HG02981 (cell line): ENCODE measurements around the gene OR8I2.
"Not testable (repeated sequence)": the region's sequence is repeated elsewhere in the genome, so short reads cannot be mapped to it uniquely, and the experiment has no call there.

ENCODE experiments used
- ATAC-seq: cut with Tn5 transposase; IDR thresholded peaks from one replicate; pipeline ENCODE4 v1.9.1; 2021; ENCODE audit warnings: mild to moderate bottlenecking, moderate library complexity; ENCODE audit not compliant: unreplicated experiment

The OR8I2 gene

DNA sequence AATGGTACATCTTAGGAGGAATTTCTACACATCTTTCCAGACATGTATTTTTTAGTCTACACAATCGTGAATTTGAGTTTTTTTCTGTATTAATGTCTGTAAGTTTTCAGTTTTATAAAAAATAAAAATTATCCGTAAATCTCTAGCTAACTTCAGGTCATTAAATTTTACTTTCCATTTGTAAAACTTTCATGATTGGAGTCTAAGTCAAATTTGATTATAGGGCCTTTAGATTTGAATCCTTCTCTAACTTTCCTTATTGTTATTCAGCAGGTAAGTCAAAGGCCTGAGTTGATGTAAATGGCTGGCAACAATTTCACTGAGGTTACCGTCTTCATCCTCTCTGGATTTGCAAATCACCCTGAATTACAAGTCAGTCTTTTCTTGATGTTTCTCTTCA is at the start of gene OR8I2:
OR8I2 (plus strand) TSS at position 301 of the 400 bp plus-strand sequence; CDS start at position 301, 0 bp downstream.
- no peak for ATAC-seq

DNA sequence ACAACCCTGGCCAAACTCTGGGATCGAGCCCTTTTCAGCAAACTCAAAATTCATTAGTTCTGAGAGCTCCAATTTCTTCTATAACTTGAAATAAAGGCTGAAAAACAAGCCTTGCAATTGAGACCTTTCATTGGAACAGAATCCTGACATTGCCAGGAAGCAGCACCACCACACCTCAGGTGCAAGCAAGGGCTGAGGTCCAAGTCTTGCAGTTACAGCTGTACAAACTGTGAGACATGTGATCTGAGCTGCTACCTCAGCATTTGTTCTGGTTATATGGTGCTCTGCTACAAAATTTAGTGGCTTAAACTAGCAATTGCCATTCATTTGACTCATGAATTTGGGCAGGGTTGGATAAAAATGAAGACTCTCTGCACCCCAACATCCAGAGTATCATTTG is 47.6 kb upstream of the OR8I2 start:
- ATAC-seq, result no peak

DNA sequence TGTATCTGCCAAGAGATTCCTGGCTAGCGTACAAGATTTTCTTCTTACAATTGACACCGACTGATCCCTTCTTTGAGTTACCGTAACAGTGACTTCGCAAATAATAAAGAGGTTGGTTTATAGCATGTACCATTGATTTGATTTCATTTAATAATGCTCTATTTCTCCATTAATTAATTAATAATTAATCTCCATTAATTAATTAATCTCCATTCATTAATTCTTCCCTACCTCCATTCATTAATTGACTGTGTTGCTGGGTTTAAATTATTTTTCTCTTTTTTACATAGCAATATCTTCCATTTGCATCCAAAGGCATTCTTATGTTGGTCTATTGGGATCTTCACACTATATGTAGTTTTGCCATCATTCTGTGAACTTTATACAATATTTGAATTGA is 44.6 kb upstream of the OR8I2 start:
- ATAC-seq, result no peak

DNA sequence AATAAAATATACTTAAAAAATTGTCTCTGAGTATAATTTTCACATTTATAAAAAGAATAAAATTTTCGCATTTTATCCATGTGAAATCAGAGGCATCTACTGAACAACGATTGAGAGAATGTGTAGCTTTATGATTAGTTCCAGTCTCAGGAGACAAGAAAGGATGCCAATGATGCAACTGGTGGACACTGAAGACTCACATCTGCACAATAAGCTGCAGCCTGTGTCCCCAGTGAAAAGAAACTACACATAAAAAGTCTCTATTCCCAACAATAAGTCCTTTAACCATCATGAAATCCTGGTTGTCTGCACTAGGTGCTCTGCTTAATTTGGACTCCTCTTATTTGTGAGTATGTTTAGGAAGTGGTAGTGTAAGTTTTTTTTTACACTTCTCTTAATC is 43.6 kb upstream of the OR8I2 start:
- ATAC-seq, result no peak

DNA sequence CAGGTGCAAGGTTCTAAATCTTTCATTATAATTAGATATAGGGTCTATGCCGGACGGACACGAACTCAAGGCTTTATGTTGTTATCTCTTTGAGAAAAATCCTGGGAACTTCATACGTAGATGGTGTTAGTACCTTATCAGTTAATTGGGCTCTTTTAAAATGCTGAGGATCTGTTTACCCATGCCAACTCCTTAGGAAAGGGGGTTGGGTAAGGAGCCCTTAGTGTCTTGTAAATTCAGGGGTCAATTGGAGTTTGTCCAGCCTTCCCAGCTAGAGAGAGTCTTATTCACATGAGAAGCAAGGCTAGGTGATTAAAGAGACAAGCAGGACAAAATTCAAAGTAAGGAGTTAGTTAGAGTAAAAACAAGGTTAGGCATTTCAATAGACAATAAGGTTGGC is 36.7 kb upstream of the OR8I2 start:
- ATAC-seq, result not testable (repeated sequence)

DNA sequence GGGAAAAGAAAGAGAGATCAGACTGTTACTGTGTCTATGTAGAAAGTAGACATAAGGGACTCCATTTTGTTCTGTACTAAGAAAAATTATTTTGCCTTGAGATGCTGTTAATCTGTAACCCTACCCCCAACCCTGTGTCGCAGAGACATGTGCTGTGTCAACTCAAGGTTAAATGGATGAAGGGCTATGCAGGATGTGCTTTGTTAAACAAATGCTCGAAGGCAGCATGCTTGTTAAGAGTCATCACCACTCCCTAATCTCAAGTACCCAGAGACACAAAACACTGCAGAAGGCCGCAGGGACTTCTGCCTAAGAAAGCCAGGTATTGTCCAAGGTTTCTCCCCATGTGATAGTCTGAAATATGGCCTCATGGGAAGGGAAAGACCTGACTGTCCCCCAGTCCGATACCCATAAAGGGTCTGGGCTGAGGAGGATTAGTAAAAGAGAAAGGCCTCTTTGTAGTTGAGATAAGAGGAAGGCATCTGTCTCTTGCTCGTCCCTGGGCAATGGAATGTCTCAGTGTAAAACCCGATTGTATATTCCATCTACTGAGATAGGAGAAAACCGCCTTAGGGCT is 35.4 kb upstream of the OR8I2 start:
- not testable (repeated sequence) for ATAC-seq

DNA sequence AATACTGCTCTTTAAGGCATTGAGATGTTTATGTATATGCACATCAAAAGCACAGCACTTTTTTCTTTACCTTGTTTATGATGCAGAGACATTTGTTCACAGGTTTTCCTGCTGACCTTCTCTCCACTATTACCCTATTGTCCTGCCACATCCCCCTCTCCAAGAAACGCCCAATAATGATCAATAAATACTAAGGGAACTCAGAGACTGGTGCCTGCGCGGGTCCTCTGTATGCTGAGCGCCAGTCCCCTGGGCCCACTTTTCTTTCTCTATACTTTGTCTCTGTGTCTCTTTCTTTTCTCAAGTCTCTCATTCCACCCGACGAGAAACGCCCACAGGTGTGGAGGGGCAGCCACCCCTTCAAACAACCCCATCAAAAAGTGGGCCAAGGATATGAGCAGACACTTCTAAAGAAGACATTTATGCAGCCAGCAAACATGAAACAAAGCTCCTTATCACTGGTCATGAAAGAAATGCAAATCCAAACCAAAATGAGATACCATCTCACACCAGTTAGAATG is 34.8 kb upstream of the OR8I2 start:
- not testable (repeated sequence) for ATAC-seq

DNA sequence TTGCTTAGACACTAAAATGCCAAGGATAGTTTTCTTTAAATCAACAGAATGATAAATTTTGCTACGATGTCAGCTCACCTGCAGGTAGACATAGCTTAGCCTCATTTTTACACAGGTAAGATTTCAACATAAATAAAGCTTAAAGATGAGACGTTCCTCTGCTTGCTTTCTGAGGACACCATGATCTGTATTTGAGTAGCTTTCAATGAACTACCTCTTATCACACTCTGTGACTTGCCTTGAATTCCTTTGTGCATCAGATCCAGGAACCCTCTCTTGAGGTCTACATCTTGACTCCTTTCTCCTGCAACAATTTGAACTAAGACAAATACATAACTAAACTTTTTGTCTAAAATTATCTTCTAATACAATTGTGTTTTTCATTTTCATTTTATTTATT is 26.1 kb upstream of the OR8I2 start:
- ATAC-seq, result no peak

DNA sequence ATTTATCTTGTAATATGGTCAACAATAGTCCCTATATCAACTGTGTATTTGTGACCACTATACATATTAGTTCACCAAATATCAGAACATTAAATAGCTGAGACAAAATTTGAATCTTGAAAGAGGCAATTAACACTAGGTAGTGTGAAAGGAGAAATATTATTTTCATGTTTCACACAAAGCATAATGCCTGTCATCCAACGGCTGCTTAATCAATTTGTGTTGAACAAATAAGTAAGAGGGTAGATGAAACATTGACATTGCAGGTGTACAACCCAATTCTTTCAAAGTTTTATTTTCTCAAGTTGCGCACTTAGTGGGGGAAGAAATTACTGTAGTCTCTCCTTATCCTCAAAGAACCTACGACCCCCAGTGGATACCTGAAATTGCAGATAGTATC is 3.4 kb upstream of the OR8I2 start:
- no peak for ATAC-seq

DNA sequence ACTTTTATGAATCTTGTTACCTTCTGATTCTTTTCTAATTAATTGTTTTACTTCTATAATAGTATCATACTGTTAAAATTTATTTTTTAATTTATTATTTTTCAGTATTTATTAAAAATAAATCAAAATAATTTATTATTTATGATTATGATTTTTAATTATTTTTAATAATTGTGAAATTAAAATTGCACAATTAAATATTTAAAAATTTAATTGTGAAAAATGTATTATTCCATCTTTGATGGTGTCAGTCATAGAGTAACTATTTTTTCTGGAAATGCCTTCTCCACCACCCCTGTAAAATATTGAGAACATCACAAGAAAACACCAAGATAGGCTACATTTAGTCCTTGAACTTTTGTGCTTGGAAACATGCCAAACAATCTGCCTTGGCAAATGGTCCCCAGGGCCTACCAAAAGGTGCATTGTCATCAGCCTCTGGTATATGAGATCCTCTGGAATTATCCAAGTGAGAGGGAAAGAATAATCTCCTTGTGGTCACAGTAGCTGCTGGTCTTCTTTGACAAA is 10.2 kb downstream of the OR8I2 start, which contains the start of gene OR8H2:
OR8H2 (plus strand) TSS at position 478 of the 528 bp plus-strand sequence. CDS start 1,356 bp downstream, outside the sequence.
- no peak for ATAC-seq

DNA sequence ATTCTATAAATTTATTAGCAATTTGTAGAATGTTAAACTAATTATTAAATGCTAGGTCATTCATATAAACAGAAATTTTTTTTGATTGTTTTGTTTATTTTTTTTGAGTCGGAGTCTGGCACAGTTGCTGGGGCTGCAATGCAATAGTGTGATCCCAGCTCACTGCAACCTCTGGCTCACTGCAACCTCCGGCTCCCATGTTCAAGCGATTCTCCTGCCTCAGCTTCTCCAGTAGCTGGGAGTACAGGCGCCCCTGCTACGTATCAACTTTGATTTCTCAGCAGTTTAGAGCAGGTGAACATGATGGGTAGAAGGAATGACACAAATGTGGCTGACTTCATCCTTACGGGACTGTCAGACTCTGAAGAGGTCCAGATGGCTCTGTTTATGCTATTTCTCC is 29.0 kb downstream of the OR8I2 start, which contains the start of gene OR8H3:
OR8H3 (plus strand) TSS at position 301 of the 400 bp plus-strand sequence; CDS start at position 301, 0 bp downstream.
- no peak for ATAC-seq

DNA sequence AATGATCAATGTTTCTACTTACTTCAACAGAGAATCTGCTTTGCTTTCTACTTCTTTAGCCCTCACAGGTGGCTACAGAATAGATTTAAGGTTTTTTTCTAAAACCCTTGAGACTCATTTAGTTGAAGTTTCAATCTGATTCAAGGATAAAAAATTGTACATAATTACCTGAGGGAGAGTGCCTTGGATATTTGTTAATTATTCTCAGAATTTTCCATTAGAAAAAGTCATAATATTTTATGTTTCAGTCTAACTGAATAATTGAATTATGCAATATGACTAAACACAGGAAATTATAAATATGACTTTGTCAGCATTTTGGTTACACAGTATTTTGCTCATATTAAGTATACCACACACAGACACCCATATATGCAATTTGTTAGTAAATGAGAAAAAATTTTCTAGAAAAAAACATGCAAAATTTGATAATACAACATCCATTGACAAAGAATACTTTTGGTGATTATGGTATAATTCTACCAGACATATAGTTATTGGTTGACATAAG is 47.1 kb downstream of the OR8I2 start, which contains the start of gene OR8J3:
OR8J3 (minus strand) TSS at position 51 of the 511 bp plus-strand sequence. CDS start 2,483 bp downstream, outside the sequence.
- ATAC-seq, result no peak

DNA sequence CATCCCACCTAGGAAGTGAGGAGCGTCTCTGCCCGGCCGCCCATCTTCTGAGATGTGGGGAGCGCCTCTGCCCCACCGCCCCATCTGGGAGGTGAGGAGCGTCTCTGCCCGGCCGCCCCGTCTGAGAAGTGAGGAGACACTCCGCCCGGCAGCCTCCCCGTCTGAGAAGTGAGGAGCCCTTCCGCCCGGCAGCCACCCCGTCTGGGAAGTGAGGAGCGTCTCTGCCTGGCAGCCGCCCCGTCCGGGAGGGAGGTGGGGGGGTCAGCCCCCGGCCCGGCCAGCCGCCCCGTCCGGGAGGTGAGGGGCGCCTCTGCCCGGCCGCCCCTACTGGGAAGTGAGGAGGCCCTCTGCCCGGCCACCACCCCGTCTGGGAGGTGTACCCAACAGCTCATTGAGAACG is 50.6 kb downstream of the OR8I2 start:
- ATAC-seq, result not testable (repeated sequence)
